Measurements from ENCODE around the gene SLC6A1.

SLC6A1 gene

DNA sequence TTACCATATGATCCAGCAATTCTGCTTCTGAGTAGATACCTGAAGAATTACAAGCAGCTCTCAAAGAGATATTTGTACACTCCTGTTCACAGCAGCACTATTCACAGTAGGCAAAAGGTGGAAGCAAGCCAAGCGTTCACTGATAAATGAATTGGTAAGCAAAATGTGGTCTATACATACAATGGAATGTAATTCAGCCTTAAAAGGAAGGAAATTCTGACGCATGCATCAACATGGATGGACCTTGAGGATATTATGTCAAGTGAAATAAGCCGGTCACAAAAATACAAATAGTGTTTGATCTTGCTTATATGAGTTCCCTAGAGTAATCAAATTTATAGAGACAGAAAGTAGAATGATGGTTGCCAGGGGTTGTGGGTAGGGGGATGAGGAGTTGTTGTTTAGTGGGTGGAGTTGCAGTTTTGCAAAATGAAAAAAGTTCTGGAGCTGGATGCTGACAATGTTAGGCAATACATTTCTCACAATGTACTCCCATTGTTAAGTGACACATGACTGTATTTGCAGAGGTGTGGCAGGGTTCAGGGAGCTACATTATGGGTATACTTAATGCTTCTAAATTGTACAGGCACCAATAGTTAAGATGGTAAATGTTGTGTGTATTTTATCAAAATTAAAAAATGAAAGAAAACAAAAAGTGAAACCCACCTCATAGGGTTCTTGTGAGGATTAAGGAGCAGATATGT, 26.7 kb downstream of the SLC6A1 start:
- no peak for DNase-seq (ENCODE audit: low read depth in 2 of 2)

GRCh38 chr3:11020764-11021163, 28.2 kb downstream of the SLC6A1 start:
- no peak for DNase-seq (ENCODE audit: low read depth in 2 of 2)

GRCh38 chr3:11021611-11022011, 29.1 kb downstream of the SLC6A1 start:
- no peak for DNase-seq (ENCODE audit: low read depth in 2 of 2)

DNA sequence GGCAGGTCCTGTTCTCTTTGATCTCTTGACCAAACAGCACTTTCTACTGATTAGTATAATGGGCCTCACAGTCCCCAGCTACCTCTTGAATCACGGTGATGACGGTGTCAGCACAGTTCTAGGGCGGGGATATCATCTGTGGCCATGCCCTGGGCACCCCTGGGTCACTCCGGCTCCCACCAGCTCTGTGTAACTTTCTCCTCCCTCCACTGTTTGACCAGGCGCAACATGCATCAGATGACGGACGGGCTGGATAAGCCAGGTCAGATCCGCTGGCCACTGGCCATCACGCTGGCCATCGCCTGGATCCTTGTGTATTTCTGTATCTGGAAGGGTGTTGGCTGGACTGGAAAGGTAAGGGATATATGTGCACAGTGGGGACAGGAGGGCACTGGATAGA, 29.6 kb downstream of the SLC6A1 start:
- no peak for DNase-seq (ENCODE audit: low read depth in 2 of 2)

GRCh38 chr3:11024181-11024580, 31.6 kb downstream of the SLC6A1 start:
- DNase-seq (ENCODE audit: low read depth in 2 of 2): no peak

DNA sequence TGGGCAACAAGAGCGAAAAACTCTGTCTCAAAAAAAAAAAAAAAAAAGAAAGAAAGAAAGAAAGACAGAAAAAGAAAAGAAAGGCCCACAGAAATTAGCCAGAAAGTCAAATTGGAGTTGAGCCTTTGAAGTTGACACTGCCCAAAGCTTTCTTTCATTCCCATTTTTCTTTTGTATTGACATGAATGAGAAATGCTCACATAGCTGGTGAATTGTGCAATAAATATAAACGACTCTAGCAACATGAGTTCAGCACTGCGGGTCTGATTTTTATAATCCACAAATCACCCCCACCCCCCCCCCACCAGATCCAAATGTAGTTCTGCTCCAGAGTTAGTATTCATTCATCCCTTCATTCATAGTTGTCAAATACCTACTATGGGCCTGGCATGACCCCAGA, 37.4 kb downstream of the SLC6A1 start:
- DNase-seq (ENCODE audit: low read depth in 2 of 2): no peak

GRCh38 chr3:11033871-11034270, 41.3 kb downstream of the SLC6A1 start:
- DNase-seq (ENCODE audit: low read depth in 2 of 2): no peak

- no peak for DNase-seq (ENCODE audit: low read depth in 2 of 2)
These were observed 41.9 kb downstream of the SLC6A1 start for GRCh38 chr3:11034309-11034985.

- no peak for DNase-seq (ENCODE audit: low read depth in 2 of 2)
These were observed 43.4 kb downstream of the SLC6A1 start for GRCh38 chr3:11035757-11036505.

- no peak for DNase-seq (ENCODE audit: low read depth in 2 of 2)
These were observed 44.8 kb downstream of the SLC6A1 start for GRCh38 chr3:11037241-11037873.

DNA sequence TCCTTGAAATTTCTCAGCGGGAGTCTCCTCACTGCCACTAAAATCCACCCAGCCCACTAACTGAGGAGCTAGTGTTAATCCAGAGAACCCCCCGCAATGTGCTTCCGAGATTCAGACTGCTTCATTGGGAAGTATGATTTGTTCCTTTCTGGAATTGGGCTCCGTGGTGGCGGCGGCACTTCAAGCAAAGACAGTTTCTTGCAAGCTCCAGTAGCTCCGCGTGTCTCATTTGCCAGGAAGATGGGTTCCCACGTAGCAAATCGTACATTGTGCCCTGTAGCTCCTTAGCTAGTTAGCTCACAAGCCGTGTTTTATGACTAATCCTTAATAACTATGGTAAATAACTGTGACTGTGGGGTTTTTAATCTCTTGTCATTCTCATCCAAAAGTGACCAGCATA, 45.4 kb downstream of the SLC6A1 start:
- no peak for DNase-seq (ENCODE audit: low read depth in 2 of 2)

GRCh38 chr3:11045536-11045935, 53.0 kb downstream of the SLC6A1 start:
- DNase-seq (ENCODE audit: low read depth in 2 of 2): no peak

DNA sequence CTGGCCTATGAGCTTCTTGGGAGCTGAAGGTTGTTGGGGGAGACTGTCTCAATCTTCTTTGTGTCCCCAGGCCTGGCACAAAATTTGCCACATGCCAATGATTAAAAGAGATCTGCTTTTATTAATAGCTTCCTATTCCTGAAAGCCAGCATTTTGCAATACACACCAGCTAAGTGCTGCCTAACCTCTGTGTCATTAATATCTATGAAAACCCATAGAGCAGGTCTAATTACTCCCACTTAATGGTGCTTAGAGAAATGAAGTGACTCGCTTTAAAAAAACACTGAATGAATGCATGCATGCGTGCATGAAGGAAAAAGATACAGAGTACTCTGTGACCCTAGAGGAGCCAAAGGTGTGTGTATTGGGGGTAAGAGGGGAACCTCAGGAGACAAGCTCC, 55.0 kb downstream of the SLC6A1 start:
- no peak for DNase-seq (ENCODE audit: low read depth in 2 of 2)

DNA sequence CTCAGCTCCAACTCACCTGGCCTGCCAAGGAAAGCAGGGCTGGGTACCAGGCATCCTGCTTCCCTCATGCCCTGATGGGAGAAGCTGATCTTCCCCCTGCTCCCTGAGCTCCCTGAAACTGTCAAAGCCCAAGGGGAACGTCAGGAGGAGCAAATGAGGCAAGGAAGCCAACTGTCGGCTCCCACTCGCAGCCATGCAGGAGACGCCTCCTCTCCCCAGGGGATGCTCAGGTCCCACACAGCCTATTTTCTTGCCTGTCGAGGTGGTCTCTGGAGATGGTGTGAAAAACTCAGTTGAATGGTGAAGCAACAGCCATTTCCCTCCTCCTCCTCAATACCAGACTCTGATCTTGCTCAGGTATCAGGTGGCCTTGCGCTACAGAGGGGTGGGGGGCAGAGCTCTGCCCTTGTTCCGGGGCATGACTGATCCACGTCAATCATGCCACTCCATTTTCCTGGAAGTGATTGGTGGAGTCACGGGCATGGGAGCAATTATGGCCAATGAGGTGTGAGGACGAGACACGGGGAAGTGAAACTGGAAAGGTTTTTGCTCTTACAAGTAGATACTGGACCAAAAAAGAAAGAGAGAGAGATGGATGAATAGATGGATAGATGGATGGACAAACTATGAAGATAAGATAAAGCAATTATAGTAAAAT, 58.2 kb downstream of the SLC6A1 start:
- no peak for DNase-seq (ENCODE audit: low read depth in 2 of 2)

DNA sequence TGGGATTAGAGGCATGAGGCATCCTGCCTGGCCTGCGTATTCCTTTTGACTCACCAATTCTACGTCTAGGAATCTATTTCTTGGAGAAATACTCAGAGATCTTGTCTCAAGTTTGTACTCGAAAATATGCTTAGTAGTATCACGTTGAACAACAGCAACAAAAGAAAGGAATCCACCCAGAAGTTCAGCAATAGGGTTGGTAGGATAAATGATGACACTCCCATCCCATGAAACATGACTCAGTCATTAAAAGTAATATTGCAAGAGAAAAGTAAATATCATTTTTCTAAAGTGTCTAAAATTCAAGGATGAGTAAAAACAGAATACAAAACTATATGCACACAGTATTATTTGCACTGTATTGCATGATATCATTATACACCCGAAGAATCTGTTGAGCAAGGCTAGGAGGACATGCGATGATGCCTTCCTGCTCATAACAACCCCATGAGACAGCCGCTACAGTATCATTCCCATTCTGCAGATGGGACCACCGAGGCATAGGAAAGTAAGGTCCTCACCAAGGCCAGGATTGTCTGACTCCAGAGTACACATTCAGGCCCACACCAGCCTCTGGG, 61.5 kb downstream of the SLC6A1 start:
- no peak for DNase-seq (ENCODE audit: low read depth in 2 of 2)

DNA sequence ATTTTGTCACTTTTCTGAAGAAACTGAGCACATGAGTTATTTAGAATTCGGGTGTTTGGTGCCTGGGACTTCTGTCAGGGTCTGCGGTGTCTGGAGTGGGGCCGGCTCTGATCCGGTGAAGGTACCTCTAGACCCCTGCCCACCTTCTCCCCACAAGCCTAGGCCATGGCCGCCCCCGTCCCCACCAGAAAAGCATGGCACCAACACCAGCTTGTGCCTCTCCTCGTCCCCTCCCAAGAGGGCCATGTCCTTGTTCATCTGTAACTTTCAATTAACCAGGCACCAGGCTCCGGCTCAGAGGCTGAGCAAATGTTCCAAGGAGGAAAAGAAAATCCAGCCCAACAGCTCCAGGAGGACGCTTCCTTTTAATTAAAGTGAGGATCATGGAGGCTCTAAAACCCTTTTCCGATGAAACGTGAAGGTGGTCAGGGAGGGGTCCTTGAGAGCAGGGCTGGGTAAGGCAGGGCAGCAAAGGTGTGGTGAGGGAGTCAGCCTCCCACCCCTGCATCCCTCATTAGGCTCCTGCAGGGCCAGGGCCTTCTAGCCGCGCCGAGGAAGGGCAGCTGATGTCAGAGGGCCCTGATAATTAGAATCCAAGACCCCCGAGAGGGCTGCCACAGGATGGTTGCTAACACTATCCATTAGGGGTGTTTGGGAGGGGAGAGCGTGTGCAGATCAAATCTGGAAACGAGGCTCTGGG, 62.3 kb downstream of the SLC6A1 start:
- no peak for DNase-seq (ENCODE audit: low read depth in 2 of 2)

GRCh38 chr3:11055496-11055895, 62.9 kb downstream of the SLC6A1 start:
- DNase-seq (ENCODE audit: low read depth in 2 of 2): no peak

DNA sequence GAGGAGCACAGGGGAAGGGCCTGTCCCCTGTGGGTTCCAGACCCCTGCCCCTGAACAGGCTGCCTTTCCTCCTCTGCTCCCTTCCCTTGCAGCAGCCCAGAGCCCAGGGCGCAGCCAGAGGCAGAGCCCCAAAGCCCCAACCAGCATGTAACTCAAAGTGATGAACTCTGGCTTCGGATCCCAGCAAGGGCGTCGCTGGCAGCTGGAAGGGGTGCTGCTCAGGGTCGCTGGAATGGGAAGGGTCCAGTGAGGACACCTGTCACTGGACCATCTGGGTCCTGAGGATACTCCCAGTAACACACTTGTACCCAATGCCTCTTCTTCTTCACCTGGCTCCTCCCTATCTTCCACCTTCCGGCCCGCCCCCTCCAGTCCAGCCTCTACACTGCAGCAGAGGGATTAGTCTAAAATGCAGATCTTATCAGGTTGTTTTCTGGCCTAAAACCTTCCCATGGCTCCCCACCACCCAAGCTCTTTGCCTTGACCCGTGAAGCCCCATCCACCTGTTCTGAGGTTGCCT, 64.0 kb downstream of the SLC6A1 start:
- DNase-seq (ENCODE audit: low read depth in 2 of 2): no peak

DNA sequence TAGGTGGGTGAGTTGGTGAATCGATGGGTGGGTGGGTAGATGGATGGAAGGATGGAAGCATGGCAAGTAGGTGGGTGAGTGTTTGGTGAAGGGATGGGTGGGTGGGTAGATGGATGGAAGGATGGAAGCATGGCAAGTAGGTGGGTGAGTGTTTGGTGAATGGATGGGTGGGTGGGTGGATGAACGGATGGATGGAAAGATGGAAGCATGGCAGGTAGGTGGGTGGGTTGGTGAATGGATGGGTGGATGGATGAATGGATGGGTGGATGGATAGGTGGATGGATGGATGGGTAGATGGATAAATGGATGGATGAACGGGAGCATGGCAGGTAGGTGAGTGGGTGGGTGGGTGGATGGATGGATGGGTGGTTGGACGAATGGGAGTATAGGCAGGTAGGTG, 65.1 kb downstream of the SLC6A1 start:
- DNase-seq (ENCODE audit: low read depth in 2 of 2): no peak

DNA sequence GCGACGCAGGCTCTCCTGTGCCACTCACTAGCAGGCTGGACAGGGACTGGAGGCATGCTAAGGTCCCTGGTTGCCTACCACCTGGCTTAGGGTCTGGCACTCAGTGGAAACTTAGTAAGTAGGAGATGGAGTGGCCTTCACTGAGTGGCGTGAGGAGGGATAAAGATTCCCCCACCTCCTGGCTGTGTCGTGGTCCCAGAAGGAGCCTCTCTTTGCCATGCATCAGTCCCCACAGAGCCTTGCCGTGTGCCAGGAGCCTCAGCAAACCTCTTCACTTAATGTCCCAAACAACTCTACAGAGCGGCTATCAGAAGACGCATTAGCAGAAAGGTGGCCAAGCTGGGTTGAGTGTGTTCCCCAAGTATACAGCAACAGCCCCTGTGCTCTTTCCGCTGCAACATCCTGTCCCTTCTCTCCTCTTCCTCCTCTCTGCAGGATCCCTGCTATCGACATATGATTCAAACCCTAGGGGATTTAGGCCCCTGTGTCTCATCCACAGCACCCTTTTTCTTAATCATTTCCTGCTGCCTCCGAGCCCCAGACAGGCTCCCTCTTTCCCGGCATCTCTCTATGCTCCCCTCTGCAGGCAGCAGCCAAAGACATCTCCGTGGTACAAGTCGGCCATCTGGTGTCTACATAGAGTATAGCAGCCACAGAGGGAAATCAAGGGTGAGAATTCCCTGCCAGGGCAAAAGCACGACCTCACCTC, 66.7 kb downstream of the SLC6A1 start:
- DNase-seq (ENCODE audit: low read depth in 2 of 2): peak in 1 of 2 donors; percentile 32
